GM18858 (cell line): ENCODE data around the gene BHLHE40.

ENCODE experiments used
- ATAC-seq: cut with Tn5 transposase; IDR thresholded peaks from one replicate; pipeline ENCODE4 v1.9.1; 2021; ENCODE audit not compliant: unreplicated experiment

Gene BHLHE40

GRCh38 chr3:4979428-4980228 lies at the start of gene BHLHE40:
TSS of gene BHLHE40 (plus strand) at chr3:4979437. CDS start at chr3:4979719, 282 bp downstream.
- no peak for ATAC-seq

GRCh38 chr3:4930501-4930900 lies 48.7 kb upstream of the BHLHE40 start:
- ATAC-seq: no peak

GRCh38 chr3:4934050-4934449 lies 45.2 kb upstream of the BHLHE40 start:
- ATAC-seq: no peak

- ATAC-seq: peak; percentile 76
Observed at GRCh38 chr3:4935347-4935746, 43.9 kb upstream of the BHLHE40 start.

- no peak for ATAC-seq
Observed at GRCh38 chr3:4936982-4937614, 42.1 kb upstream of the BHLHE40 start.

GRCh38 chr3:4938281-4938982 lies 40.8 kb upstream of the BHLHE40 start:
- no peak for ATAC-seq

GRCh38 chr3:4939276-4939675 lies 40.0 kb upstream of the BHLHE40 start:
- ATAC-seq: no peak

GRCh38 chr3:4940985-4941384 lies 38.3 kb upstream of the BHLHE40 start:
- ATAC-seq: no peak

- no peak for ATAC-seq
Observed at GRCh38 chr3:4943549-4943948, 35.7 kb upstream of the BHLHE40 start.

GRCh38 chr3:4945324-4945723 lies 33.9 kb upstream of the BHLHE40 start:
- ATAC-seq: no peak

- no peak for ATAC-seq
Observed at GRCh38 chr3:4947028-4947427, 32.2 kb upstream of the BHLHE40 start.

- no peak for ATAC-seq
Observed at GRCh38 chr3:4948395-4948794, 30.8 kb upstream of the BHLHE40 start.

GRCh38 chr3:4949004-4949403 lies 30.2 kb upstream of the BHLHE40 start:
- ATAC-seq: no peak

- no peak for ATAC-seq
Observed at GRCh38 chr3:4949659-4950058, 29.6 kb upstream of the BHLHE40 start.

- ATAC-seq: no peak
Observed at GRCh38 chr3:4950351-4950784, 28.9 kb upstream of the BHLHE40 start.

- ATAC-seq: no peak
Observed at GRCh38 chr3:4950948-4951347, 28.3 kb upstream of the BHLHE40 start.

- no peak for ATAC-seq
Observed at GRCh38 chr3:4953119-4953518, 26.1 kb upstream of the BHLHE40 start.

- no peak for ATAC-seq
Observed at GRCh38 chr3:4954256-4955000, 24.8 kb upstream of the BHLHE40 start.

GRCh38 chr3:4956099-4956498 lies 23.1 kb upstream of the BHLHE40 start:
- ATAC-seq: no peak

- no peak for ATAC-seq
Observed at GRCh38 chr3:4956738-4957137, 22.5 kb upstream of the BHLHE40 start.

GRCh38 chr3:4957978-4958377 lies 21.3 kb upstream of the BHLHE40 start:
- ATAC-seq: no peak
